Lower leg skin (tissue), 4 donors: ENCODE results near the gene KIDINS220. TPM values are rescaled to one million over a fixed set of nuclear protein-coding genes. Genes with fewer than 3 reads are reported as not detected.

Experiments
- DNase-seq, 2 donors: peaks; one replicate each; pipeline ENCODE4 v3.0.0-alpha.2; 2019; ENCODE audit warnings: low spot score in 2 of 2
- H3K4me3 ChIP-seq: fragments of 200-600 bp; sonication (generic); 2 replicates; pipeline ENCODE4 v1.5.1; 2017; ENCODE audit warnings: mild to moderate bottlenecking, low read depth; ENCODE audit not compliant: poor library complexity, severe bottlenecking
- POLR2A ChIP-seq, 2 donors: fragments of 450-650 bp; IDR thresholded peaks; one replicate each; pipeline ENCODE4 v1.6.1; 2016 to 2017; ENCODE audit warnings: antibody characterized with exemption in 2 of 2, mild to moderate bottlenecking in 1 of 2, moderate library complexity in 1 of 2
- WGBS, 2 donors: methylation state at CpG; one replicate each; pipeline ENCODE4 v1.1.5; 2018; 5-methylcytosine and 5-hydroxymethylcytosine counted together
- intact Hi-C: fragments of 100-400 bp; cut with DNase I; formaldehyde crosslinking; loops from one replicate; pipeline ENCODE4 v1.15.0; 2023; ENCODE audit warnings: low total_unique reads
- total RNA-seq, 4 donors: library from RNA; depleted of rRNA; stranded (reverse); fragments of >200 nt; gene quantifications; one replicate each; pipeline ENCODE4 v1.1.0, GENCODE V29; 2016
- TF ChIP-seq, protein P1 (sequence below), 3 donors: fragments of 450-650 bp; IDR thresholded peaks; one replicate each; pipeline ENCODE4 v1.5.1; 2016; ENCODE audit warnings: antibody characterized with exemption in 3 of 3, mild to moderate bottlenecking in 3 of 3, moderate library complexity in 2 of 3

Gene KIDINS220
- total RNA-seq, 4 donors from 2014 or later: 44.6 to 65.0 (median 51.9) TPM

DNA sequence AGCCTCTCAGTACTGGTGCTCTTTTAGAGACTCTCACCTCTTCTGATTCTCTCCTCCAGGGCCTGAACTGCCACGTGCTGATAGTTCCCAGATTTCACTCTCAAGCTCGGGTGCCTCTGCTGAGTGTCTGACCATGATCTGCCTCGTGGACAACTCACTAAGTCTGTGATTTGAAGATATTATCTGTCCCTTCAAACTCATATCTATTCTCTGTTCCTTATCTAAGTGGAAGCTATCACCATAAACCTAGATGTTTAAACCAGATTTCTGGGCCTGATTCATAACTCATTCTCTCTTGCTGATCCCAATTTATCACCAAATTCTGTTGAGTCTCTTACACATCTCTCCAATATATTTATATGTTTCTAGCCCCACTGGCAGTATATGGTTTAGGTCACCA is 29.9 kb upstream of the KIDINS220 start:
- WGBS, 2 donors: 82 to 89% methylated on average over 3 of the region's 3 CpGs
- intact Hi-C loops: no loop called here
- TF ChIP-seq, protein P1, sequence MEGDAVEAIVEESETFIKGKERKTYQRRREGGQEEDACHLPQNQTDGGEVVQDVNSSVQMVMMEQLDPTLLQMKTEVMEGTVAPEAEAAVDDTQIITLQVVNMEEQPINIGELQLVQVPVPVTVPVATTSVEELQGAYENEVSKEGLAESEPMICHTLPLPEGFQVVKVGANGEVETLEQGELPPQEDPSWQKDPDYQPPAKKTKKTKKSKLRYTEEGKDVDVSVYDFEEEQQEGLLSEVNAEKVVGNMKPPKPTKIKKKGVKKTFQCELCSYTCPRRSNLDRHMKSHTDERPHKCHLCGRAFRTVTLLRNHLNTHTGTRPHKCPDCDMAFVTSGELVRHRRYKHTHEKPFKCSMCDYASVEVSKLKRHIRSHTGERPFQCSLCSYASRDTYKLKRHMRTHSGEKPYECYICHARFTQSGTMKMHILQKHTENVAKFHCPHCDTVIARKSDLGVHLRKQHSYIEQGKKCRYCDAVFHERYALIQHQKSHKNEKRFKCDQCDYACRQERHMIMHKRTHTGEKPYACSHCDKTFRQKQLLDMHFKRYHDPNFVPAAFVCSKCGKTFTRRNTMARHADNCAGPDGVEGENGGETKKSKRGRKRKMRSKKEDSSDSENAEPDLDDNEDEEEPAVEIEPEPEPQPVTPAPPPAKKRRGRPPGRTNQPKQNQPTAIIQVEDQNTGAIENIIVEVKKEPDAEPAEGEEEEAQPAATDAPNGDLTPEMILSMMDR (IDR thresholded peaks at IDR 0.05): no peak
- no peak for TF ChIP-seq POLR2A (IDR thresholded peaks at IDR 0.05)
- no peak for DNase-seq
- no peak overlapping the region for H3K4me3 ChIP-seq

- TF ChIP-seq POLR2A (IDR thresholded peaks at IDR 0.05): no peak
- TF ChIP-seq, protein P1 (IDR thresholded peaks at IDR 0.05): no peak
- peak in 1 of 2 donors; percentile 53 for DNase-seq
- WGBS, 2 donors: 92 to 93% methylated on average over 10 of the region's 10 CpGs
- no peak overlapping the region for H3K4me3 ChIP-seq
- intact Hi-C loops: no loop called here
These were observed 26.0 kb upstream of the KIDINS220 start for GRCh38 chr2:8863331-8863953.

GRCh38 chr2:8862230-8862629 is 24.8 kb upstream of the KIDINS220 start:
- H3K4me3 ChIP-seq: no peak overlapping the region
- DNase-seq: peak in 1 of 2 donors; percentile 34
- 77 to 87% methylated on average over 7 of the region's 7 CpGs for WGBS, 2 donors
- intact Hi-C loops: no loop called here
- TF ChIP-seq POLR2A (IDR thresholded peaks at IDR 0.05): no peak
- TF ChIP-seq, protein P1 (IDR thresholded peaks at IDR 0.05): no peak

GRCh38 chr2:8861797-8862196 is 24.4 kb upstream of the KIDINS220 start:
- intact Hi-C loops: no loop called here
- no peak for DNase-seq
- H3K4me3 ChIP-seq: no peak overlapping the region
- no peak for TF ChIP-seq POLR2A (IDR thresholded peaks at IDR 0.05)
- TF ChIP-seq, protein P1 (IDR thresholded peaks at IDR 0.05): no peak
- WGBS, 2 donors: 39 to 96% methylated on average over 1 of the region's 1 CpG

DNA sequence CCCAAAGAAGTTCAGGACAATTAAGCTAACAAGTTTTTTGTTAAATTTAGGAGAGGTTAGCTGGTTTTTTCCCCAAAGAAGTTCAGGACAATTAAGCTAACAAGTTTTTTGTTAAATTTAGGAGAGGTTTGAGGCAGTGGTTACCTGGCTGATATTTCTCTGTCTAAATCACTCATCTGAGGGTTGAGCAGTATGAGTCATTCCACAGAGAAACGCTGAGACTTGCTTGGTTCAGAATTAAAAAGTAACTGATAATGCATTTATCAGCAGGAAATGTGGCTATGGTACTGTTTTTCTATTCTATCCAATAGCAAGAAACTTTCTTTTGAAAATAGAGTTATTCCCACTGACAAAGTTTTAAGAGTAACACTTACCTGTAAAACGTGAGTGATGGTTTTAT is 22.8 kb upstream of the KIDINS220 start:
- H3K4me3 ChIP-seq: no peak overlapping the region
- no peak for DNase-seq
- WGBS, 2 donors: 49 to 53% methylated on average over 2 of the region's 2 CpGs
- no peak for TF ChIP-seq POLR2A (IDR thresholded peaks at IDR 0.05)
- TF ChIP-seq, protein P1 (IDR thresholded peaks at IDR 0.05): no peak
- intact Hi-C loops: no loop called here

GRCh38 chr2:8858910-8859309 is 21.5 kb upstream of the KIDINS220 start:
- TF ChIP-seq, protein P1 (IDR thresholded peaks at IDR 0.05): no peak
- no peak for TF ChIP-seq POLR2A (IDR thresholded peaks at IDR 0.05)
- no peak for DNase-seq
- H3K4me3 ChIP-seq: no peak overlapping the region
- intact Hi-C loops: no loop called here
- whole genome bisulfite sequencing, 2 donors: 64 to 77% methylated on average over 1 of the region's 1 CpG
